Measurements from ENCODE around the gene MYO9B. TPM values are rescaled to one million over a fixed set of nuclear protein-coding genes. Genes with fewer than 3 reads are reported as not detected.

The MYO9B gene
- total RNA-seq, 4 donors from 2014 or later = 72.0 to 158 (median 82.8) TPM

DNA sequence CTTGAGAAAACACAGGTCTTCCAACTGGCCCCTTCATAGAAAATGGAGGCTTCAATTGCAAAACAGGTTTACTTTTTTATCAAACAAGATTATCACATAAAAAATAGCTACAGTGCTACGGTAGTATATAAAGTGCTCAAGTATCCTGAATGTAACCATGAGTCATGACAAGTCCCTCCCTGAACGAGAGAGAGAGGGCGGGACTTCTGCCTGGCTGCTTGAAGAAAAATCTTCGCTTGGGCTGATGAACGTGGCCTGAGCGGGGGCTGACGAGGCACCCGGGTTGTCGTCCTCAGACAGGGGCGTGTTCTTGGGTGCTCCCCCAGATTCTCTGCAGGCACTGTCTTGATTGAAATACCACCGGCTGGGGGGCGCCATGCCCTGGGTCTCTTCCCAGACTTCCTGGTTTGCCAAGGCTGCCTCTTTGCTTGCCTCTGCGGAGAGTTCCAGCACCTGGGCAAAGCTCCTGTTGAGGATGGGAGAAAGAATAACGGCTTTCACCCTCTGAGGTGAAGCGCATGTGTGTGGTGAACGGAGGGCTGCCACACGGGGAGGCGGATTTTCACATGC is 25.8 kb upstream of the MYO9B start:
- no peak for TF ChIP-seq CTCF (IDR thresholded peaks at IDR 0.05; ENCODE audit: low read depth)

- TF ChIP-seq CTCF (IDR thresholded peaks at IDR 0.05; ENCODE audit: low read depth) = no peak
Measured at GRCh38 chr19:17052439-17052838, 23.1 kb upstream of the MYO9B start.

DNA sequence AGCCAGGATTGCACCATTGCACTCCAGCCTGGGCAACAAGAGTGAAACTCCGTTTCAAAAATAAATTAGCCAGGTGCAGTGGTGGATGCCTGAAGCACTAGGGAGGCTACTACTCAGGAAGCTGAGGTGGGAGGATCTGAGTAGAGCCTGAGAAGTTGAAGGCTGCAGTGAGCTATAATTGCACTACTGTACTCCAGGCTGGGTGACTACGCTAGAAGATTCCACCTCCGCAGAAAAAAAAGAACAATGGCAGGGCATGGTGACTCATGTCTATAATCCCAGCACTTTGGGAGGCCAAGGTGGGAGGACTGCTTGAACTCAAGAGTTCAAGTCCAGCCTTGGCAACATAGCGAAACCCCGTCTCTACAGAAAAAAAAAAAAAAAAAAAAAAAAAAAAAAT is 20.8 kb upstream of the MYO9B start:
- TF ChIP-seq CTCF (IDR thresholded peaks at IDR 0.05; ENCODE audit: low read depth) = no peak

GRCh38 chr19:17055636-17056035 is 19.9 kb upstream of the MYO9B start:
- TF ChIP-seq CTCF (IDR thresholded peaks at IDR 0.05; ENCODE audit: low read depth) = no peak

GRCh38 chr19:17058236-17058635 is 17.3 kb upstream of the MYO9B start:
- TF ChIP-seq CTCF (IDR thresholded peaks at IDR 0.05; ENCODE audit: low read depth) = no peak

DNA sequence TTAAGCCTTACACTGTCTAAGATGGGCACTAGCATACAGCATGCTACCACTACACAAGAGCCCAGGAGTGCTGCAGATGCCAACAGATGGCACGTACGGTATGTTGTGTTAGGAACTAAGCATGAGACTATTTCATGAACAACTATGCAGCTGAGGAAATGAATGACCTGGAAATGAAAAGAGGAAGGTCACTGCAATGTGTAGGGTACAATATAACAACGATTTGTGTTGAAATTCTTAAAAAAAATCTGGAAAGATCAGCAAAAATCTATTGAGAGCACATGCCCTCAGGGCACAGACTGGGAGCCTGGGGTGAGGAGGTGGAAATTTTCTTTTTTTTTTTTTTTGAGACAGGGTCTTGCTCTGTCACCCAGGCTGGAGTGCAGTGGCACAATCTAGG is 14.8 kb upstream of the MYO9B start:
- no peak for TF ChIP-seq CTCF (IDR thresholded peaks at IDR 0.05; ENCODE audit: low read depth)

DNA sequence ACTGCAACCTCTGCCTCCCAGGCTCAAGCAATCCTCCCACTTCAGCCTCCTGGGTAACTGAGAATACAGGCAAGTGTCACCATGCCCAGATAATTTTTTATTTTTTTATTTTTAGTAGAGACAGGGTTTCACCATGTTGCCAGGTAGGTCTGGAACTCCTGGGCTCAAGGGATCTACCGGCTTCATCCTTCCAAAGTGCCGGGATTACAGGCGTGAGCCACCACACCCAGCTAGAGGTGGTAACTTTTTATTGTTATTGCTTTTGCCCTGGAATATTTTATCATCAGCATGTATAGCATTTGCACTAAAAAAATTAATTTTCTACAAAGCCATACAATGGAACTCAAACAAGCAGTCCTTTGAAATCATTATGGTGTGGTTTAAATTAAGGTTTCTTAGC is 14.4 kb upstream of the MYO9B start:
- no peak for TF ChIP-seq CTCF (IDR thresholded peaks at IDR 0.05; ENCODE audit: low read depth)

All from subcutaneous adipose tissue (tissue), 4 donors.